ENCODE data around the gene NOL9. TPM values are rescaled to one million over a fixed set of nuclear protein-coding genes. Genes with fewer than 3 reads are reported as not detected.

NOL9 gene
- total and polyA plus RNA-seq, 2 of the 13 experiments (the other 11 are each of a cell fraction or from before 2014, with no cell fraction given) = 18.0 to 24.7 TPM

- no peak for TF ChIP-seq MBD4 (IDR thresholded peaks at IDR 0.05; ENCODE audit: borderline replicate concordance, low read length)
- TF ChIP-seq DNMT3B (CRISPR knock-in tag; conservative IDR thresholded peaks at IDR 0.05) = no peak
- no peak for TF ChIP-seq SNRNP70 (IDR thresholded peaks at IDR 0.05; ENCODE audit: low read depth, low read length)
- TF ChIP-seq ZBTB34 (CRISPR knock-in tag; IDR thresholded peaks at IDR 0.05) = no peak
- no peak for TF ChIP-seq AGO1 (IDR thresholded peaks at IDR 0.05; ENCODE audit: low read depth, low read length, poor library complexity, severe bottlenecking)
- TF ChIP-seq HNF1B (CRISPR knock-in tag; IDR thresholded peaks at IDR 0.05) = peak; percentile 62
- TF ChIP-seq TCF7L2 (IDR thresholded peaks at IDR 0.05; ENCODE audit: low read depth, low read length) = no peak
- no peak for TF ChIP-seq BCL3 (CRISPR knock-in tag; IDR thresholded peaks at IDR 0.05)
- no peak for TF ChIP-seq LCORL (IDR thresholded peaks at IDR 0.05)
- 0 out of 2 replicates have a peak, but pooled peaks have one; percentile 32 for TF ChIP-seq LCORL (CRISPR knock-in tag; IDR thresholded peaks at IDR 0.05)
- no peak for TF ChIP-seq ZFP36 (IDR thresholded peaks at IDR 0.05; ENCODE audit: borderline replicate concordance, low read depth, low read length, partially characterized antibody)
- no peak for TF ChIP-seq NFAT5 (CRISPR knock-in tag; IDR thresholded peaks at IDR 0.05)
- TF ChIP-seq ELF1 (CRISPR knock-in tag; IDR thresholded peaks at IDR 0.05) = 0 out of 2 replicates have a peak, but pooled peaks have one; percentile 13
- TF ChIP-seq NR2F1 (CRISPR knock-in tag; IDR thresholded peaks at IDR 0.05) = no peak
- no peak for TF ChIP-seq ZBTB7B (CRISPR knock-in tag; IDR thresholded peaks at IDR 0.05)
- peak; percentile 94 for TF ChIP-seq CTCF (CRISPR knock-in tag; IDR thresholded peaks at IDR 0.05)
Measured at GRCh38 chr1:6475381-6476133, 78.8 kb downstream of the NOL9 start (continued).
